ENCODE data around the gene EBPL.
A peak's percentile ranks its signal among the peaks of the same experiment; 100 is the strongest.
"Not testable (repeated sequence)": the region's sequence is repeated elsewhere in the genome, so short reads cannot be mapped to it uniquely, and the experiment has no call there.

The EBPL gene

GRCh38 chr13:49625392-49626079 lies 65.8 kb downstream of the EBPL start:
- H3K4me2 ChIP-seq = no peak overlapping the region
- no peaks in the 10 kb centered on the region for H4K20me1 ChIP-seq
- no peak for TF ChIP-seq Cebpa-rat (IDR thresholded peaks at IDR 0.05)
- no peak overlapping the region for H3K9ac ChIP-seq
- peak overlapping the region; percentile 35; the same call in 1 of the 2 replicates for H3K27ac ChIP-seq
- peaks cover 26% of the 10 kb centered on the region for H3K4me1 ChIP-seq
- H3K27me3 ChIP-seq = no peaks in the 10 kb centered on the region
- peaks cover 10% of the 10 kb centered on the region for H3K36me3 ChIP-seq
- H3K9me3 ChIP-seq = peaks cover 8% of the 10 kb centered on the region
- no peak overlapping the region for H3K4me3 ChIP-seq

GRCh38 chr13:49624229-49624628 lies 67.1 kb downstream of the EBPL start:
- no peaks in the 10 kb centered on the region for H3K9me3 ChIP-seq
- H3K9ac ChIP-seq = no peak overlapping the region
- H4K20me1 ChIP-seq = no peaks in the 10 kb centered on the region
- no peak overlapping the region for H3K27ac ChIP-seq
- no peak overlapping the region for H3K4me2 ChIP-seq
- H3K4me3 ChIP-seq = no peak overlapping the region
- H3K36me3 ChIP-seq = no peaks in the 10 kb centered on the region
- no peaks in the 10 kb centered on the region for H3K27me3 ChIP-seq
- TF ChIP-seq Cebpa-rat (IDR thresholded peaks at IDR 0.05) = no peak
- peaks cover 13% of the 10 kb centered on the region for H3K4me1 ChIP-seq

GRCh38 chr13:49622174-49622946 lies 68.9 kb downstream of the EBPL start:
- no peak for TF ChIP-seq Cebpa-rat (IDR thresholded peaks at IDR 0.05)
- no peak overlapping the region for H3K4me2 ChIP-seq
- H3K9ac ChIP-seq = no peak overlapping the region
- no peaks in the 10 kb centered on the region for H3K27me3 ChIP-seq
- H3K4me3 ChIP-seq = no peak overlapping the region
- H4K20me1 ChIP-seq = no peaks in the 10 kb centered on the region
- no peaks in the 10 kb centered on the region for H3K36me3 ChIP-seq
- no peaks in the 10 kb centered on the region for H3K9me3 ChIP-seq
- peaks cover 15% of the 10 kb centered on the region for H3K4me1 ChIP-seq
- H3K27ac ChIP-seq = no peak overlapping the region

GRCh38 chr13:49620170-49620621 lies 71.1 kb downstream of the EBPL start:
- H3K4me3 ChIP-seq = no peak overlapping the region
- TF ChIP-seq Cebpa-rat (IDR thresholded peaks at IDR 0.05) = no peak
- no peaks in the 10 kb centered on the region for H3K36me3 ChIP-seq
- H3K9ac ChIP-seq = no peak overlapping the region
- H3K4me2 ChIP-seq = no peak overlapping the region
- H3K4me1 ChIP-seq = peaks cover 36% of the 10 kb centered on the region
- H3K27ac ChIP-seq = no peak overlapping the region
- no peaks in the 10 kb centered on the region for H3K27me3 ChIP-seq
- no peaks in the 10 kb centered on the region for H3K9me3 ChIP-seq
- no peaks in the 10 kb centered on the region for H4K20me1 ChIP-seq

GRCh38 chr13:49616676-49617065 lies 74.6 kb downstream of the EBPL start:
- Histone ChIP-seq H3K9ac (peak overlapping the region; percentile 77), H3K27me3 (no peaks in the 10 kb centered on the region), H3K4me2 (peak overlapping the region; percentile 85), H4K20me1 (no peaks in the 10 kb centered on the region), H3K27ac (peak overlapping the region; percentile 88), H3K4me1 (peaks cover 39% of the 10 kb centered on the region), H3K36me3 (no peaks in the 10 kb centered on the region), H3K9me3 (peaks cover 11% of the 10 kb centered on the region), H3K4me3 (peak overlapping the region; percentile 38)
- no peak for TF ChIP-seq Cebpa-rat (IDR thresholded peaks at IDR 0.05)

GRCh38 chr13:49615836-49616675 lies 75.2 kb downstream of the EBPL start:
- Histone ChIP-seq H3K27ac (peak overlapping the region; percentile 88), H3K4me2 (peak overlapping the region; percentile 85), H3K9ac (peak overlapping the region; percentile 77), H3K36me3 (no peaks in the 10 kb centered on the region), H4K20me1 (no peaks in the 10 kb centered on the region), H3K4me1 (peaks cover 39% of the 10 kb centered on the region), H3K27me3 (no peaks in the 10 kb centered on the region), H3K4me3 (peak overlapping the region; percentile 38), H3K9me3 (peaks cover 17% of the 10 kb centered on the region)
- TF ChIP-seq Cebpa-rat (IDR thresholded peaks at IDR 0.05) = no peak

GRCh38 chr13:49612042-49612441 lies 79.2 kb downstream of the EBPL start:
- H3K27me3 ChIP-seq, H3K4me2 ChIP-seq, H3K27ac ChIP-seq, H3K36me3 ChIP-seq, H4K20me1 ChIP-seq, H3K4me3 ChIP-seq, H3K9ac ChIP-seq: not testable (repeated sequence)
- Histone ChIP-seq H3K9me3 (peaks cover 17% of the 10 kb centered on the region), H3K4me1 (peaks cover 44% of the 10 kb centered on the region)
